ENCODE data around the gene MCF2L. TPM values are rescaled to one million over a fixed set of nuclear protein-coding genes. Genes with fewer than 3 reads are reported as not detected.

MCF2L gene
- polyA plus RNA-seq, 1 donor (not counting 4 experiments of a cell fraction or from before 2014, with no cell fraction given), result 0.14 TPM

GRCh38 chr13:113076681-113077401, 107.8 kb downstream of the MCF2L start:
- Histone ChIP-seq H3K4me1 (ENCODE audit: control insufficient read depth, extremely low read depth, insufficient read depth, low read length) (no peaks in the 10 kb centered on the region), H3K27ac (ENCODE audit: control insufficient read depth, insufficient read depth, low read length) (no peak overlapping the region), H3K79me2 (ENCODE audit: control insufficient read depth, insufficient read depth, low read length) (no peaks in the 10 kb centered on the region), H3K36me3 (ENCODE audit: control insufficient read depth in 2 of 2, extremely low read depth in 1 of 2, insufficient read depth in 2 of 2, low read length in 2 of 2) (no peaks in the 10 kb centered on the region), H3K4me2 (ENCODE audit: control insufficient read depth, extremely low read depth, insufficient read depth, low read depth, low read length) (no peak overlapping the region), H2AFZ (ENCODE audit: control insufficient read depth, low read length) (no peak overlapping the region), H3K4me3 (ENCODE audit: control insufficient read depth in 2 of 3, extremely low read depth in 1 of 3, insufficient read depth in 2 of 3, low read depth in 1 of 3, low read length in 3 of 3) (no peak overlapping the region), H3K9ac (ENCODE audit: control insufficient read depth, extremely low read depth, insufficient read depth, low read length) (no peak overlapping the region), H3K9me1 (ENCODE audit: control insufficient read depth, extremely low read depth, insufficient read depth, low read length) (no peaks in the 10 kb centered on the region), H3K27me3 (ENCODE audit: control insufficient read depth, extremely low read depth, insufficient read depth, low read length) (no peaks in the 10 kb centered on the region), H4K20me1 (ENCODE audit: control insufficient read depth, extremely low read depth, insufficient read depth, low read length) (no peaks in the 10 kb centered on the region), H3K9me3 (ENCODE audit: control insufficient read depth, low read depth, low read length) (no peaks in the 10 kb centered on the region)
- TF ChIP-seq CTCF (optimal IDR thresholded peaks at IDR 0.05 in 1 of 3, IDR thresholded peaks at IDR 0.05 in 1 of 3, conservative IDR thresholded peaks at IDR 0.05 in 1 of 3; ENCODE audit: extremely low read depth in 1 of 3, insufficient read depth in 2 of 3, low read length in 3 of 3), result no peak
- no peak for TF ChIP-seq EZH2 (IDR thresholded peaks at IDR 0.05; ENCODE audit: low read length)
- DNase-seq (ENCODE audit: low read depth, low spot score), result no peak
- dilution Hi-C loops (cut with MboI; ENCODE audit: extremely low pct_ligation_motif_present, low sequenced_read_pairs), result no loop called here
- FAIRE-seq, result no peak

GRCh38 chr13:113077566-113077952, 108.5 kb downstream of the MCF2L start:
- H3K9me3 ChIP-seq (ENCODE audit: control insufficient read depth, low read depth, low read length), result no peaks in the 10 kb centered on the region
- no peak overlapping the region for H3K4me3 ChIP-seq (ENCODE audit: control insufficient read depth in 2 of 3, extremely low read depth in 1 of 3, insufficient read depth in 2 of 3, low read depth in 1 of 3, low read length in 3 of 3)
- no peak overlapping the region for H3K27ac ChIP-seq (ENCODE audit: control insufficient read depth, insufficient read depth, low read length)
- H3K4me2 ChIP-seq (ENCODE audit: control insufficient read depth, extremely low read depth, insufficient read depth, low read depth, low read length), result no peak overlapping the region
- no peaks in the 10 kb centered on the region for H3K9me1 ChIP-seq (ENCODE audit: control insufficient read depth, extremely low read depth, insufficient read depth, low read length)
- H3K79me2 ChIP-seq (ENCODE audit: control insufficient read depth, insufficient read depth, low read length), result no peaks in the 10 kb centered on the region
- no peaks in the 10 kb centered on the region for H4K20me1 ChIP-seq (ENCODE audit: control insufficient read depth, extremely low read depth, insufficient read depth, low read length)
- no peaks in the 10 kb centered on the region for H3K4me1 ChIP-seq (ENCODE audit: control insufficient read depth, extremely low read depth, insufficient read depth, low read length)
- DNase-seq (ENCODE audit: low read depth, low spot score) (no peak), FAIRE-seq (no peak)
- no peaks in the 10 kb centered on the region for H3K36me3 ChIP-seq (ENCODE audit: control insufficient read depth in 2 of 2, extremely low read depth in 1 of 2, insufficient read depth in 2 of 2, low read length in 2 of 2)
- H3K27me3 ChIP-seq (ENCODE audit: control insufficient read depth, extremely low read depth, insufficient read depth, low read length), result no peaks in the 10 kb centered on the region
- dilution Hi-C loops (cut with MboI; ENCODE audit: extremely low pct_ligation_motif_present, low sequenced_read_pairs), result no loop called here
- no peak overlapping the region for H3K9ac ChIP-seq (ENCODE audit: control insufficient read depth, extremely low read depth, insufficient read depth, low read length)
- no peak overlapping the region for H2AFZ ChIP-seq (ENCODE audit: control insufficient read depth, low read length)
- TF ChIP-seq EZH2 (IDR thresholded peaks at IDR 0.05; ENCODE audit: low read length) (no peak), CTCF (optimal IDR thresholded peaks at IDR 0.05 in 1 of 3, IDR thresholded peaks at IDR 0.05 in 1 of 3, conservative IDR thresholded peaks at IDR 0.05 in 1 of 3; ENCODE audit: extremely low read depth in 1 of 3, insufficient read depth in 2 of 3, low read length in 3 of 3) (no peak)

Data from keratinocyte (primary cell).